Retinal pigment epithelial cell (primary cell): ENCODE measurements around the gene ACTN3.
A peak's percentile ranks its signal among the peaks of the same experiment; 100 is the strongest.

ENCODE experiments used
- DNase-seq: peaks from one replicate; pipeline ENCODE4 v3.0.0-alpha.2; 2010; ENCODE audit warnings: low read depth
- H3K4me3 ChIP-seq: 2 replicates; pipeline ENCODE4 v1.5.1; 2011; ENCODE audit warnings: mild to moderate bottlenecking, low read length, control low read depth, moderate library complexity
- TF ChIP-seq, protein P1 (sequence below): conservative IDR thresholded peaks from 2 replicates; pipeline ENCODE4 v1.5.1; 2011; ENCODE audit warnings: low read depth, low read length, control low read depth, inconsistent platforms

ACTN3 gene

DNA sequence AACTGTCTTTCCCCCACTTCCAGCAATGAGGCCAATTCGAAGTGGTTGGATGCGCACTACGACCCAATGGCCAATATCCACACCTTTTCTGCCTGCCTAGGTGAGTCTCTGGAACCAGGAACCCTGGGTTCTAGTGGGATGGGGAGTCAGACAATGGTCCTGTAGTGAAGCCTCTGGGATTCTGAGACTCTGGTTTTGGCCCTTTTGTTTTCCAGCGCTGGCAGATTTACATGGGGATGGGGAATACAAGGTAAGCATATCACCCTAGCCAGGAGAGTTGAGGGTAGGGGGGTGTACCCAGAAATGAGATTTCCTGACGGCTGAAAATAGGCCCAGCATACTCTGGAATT, 35.7 kb upstream of the ACTN3 start:
- peak overlapping the region; percentile 99 for H3K4me3 ChIP-seq
- TF ChIP-seq, protein P1, sequence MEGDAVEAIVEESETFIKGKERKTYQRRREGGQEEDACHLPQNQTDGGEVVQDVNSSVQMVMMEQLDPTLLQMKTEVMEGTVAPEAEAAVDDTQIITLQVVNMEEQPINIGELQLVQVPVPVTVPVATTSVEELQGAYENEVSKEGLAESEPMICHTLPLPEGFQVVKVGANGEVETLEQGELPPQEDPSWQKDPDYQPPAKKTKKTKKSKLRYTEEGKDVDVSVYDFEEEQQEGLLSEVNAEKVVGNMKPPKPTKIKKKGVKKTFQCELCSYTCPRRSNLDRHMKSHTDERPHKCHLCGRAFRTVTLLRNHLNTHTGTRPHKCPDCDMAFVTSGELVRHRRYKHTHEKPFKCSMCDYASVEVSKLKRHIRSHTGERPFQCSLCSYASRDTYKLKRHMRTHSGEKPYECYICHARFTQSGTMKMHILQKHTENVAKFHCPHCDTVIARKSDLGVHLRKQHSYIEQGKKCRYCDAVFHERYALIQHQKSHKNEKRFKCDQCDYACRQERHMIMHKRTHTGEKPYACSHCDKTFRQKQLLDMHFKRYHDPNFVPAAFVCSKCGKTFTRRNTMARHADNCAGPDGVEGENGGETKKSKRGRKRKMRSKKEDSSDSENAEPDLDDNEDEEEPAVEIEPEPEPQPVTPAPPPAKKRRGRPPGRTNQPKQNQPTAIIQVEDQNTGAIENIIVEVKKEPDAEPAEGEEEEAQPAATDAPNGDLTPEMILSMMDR = no peak
- no peak for DNase-seq

DNA sequence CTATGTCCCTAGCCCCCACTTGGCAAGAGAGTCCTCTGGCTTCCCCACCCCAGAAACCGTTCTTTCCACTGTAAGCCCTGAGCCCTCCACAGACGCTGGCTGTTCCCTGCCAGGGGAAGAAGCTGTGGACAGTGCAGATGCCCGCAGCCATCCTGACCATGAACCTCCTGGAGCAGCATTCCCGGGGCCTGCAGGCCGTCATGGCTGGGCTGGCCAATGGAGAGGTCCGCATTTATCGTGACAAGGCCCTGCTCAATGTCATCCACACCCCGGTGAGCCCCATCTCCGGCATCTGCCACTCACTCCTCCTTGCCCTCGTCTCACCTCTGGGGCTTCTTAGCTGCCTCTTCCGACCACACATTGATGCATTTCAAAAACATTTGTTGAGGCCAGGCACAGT, 23.1 kb upstream of the ACTN3 start:
- TF ChIP-seq, protein P1 = no peak
- no peak for DNase-seq
- no peak overlapping the region for H3K4me3 ChIP-seq

DNA sequence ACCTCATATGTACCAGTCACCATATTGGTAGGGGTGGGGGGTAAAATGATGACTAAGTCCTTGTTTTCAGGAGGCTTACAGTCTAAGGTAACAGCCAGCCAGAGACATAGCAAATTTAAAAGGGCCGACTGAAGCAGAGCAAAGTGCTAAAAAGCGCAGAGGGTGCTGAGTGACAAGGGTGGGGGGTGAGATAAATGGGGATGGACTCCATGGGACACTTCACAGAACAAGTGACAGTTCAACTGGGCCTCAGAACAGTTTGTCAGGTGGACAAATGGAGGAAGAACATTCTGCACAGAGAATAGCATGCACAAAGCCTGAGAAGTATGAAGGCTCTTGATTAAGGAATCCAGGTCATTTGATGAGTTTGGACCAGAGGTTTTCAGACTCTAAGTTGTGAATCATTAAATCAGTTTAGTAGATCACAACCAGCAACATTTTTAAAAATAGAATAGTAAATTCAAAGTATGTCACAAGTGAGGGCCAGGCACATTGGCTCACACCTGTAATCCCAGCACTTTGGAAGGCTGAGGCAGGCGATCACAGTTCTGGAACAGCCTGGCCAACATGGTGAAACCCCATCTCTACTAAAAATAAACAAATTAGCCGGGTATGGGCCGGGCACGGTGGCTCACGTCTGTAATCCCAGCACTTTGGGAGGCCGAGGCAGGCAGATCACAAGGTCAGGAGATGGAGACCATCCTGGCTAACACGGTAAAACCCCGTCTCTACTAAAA, 22.2 kb upstream of the ACTN3 start:
- DNase-seq = no peak
- TF ChIP-seq, protein P1 = no peak
- H3K4me3 ChIP-seq = no peak overlapping the region

DNA sequence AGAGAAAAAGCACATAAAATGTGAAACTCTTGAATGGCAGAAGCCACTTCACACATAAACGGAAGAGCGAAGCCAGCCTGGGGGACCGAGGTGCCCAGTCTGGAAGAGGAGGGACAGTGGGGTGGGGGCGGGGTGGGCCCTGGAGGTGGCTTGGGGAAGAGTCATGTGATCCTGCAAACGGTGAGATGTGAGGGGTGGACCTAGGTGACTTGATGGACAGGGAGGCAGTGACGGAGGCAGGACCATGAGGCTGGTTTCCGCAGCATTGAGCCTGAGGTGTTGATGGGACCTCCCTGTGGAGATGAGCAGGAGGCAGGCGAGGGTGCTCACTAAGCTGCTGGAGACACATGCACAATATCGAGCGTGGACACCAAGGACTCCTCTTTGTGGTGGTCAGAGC, 17.6 kb upstream of the ACTN3 start:
- H3K4me3 ChIP-seq = no peak overlapping the region
- TF ChIP-seq, protein P1 = no peak
- DNase-seq = no peak

DNA sequence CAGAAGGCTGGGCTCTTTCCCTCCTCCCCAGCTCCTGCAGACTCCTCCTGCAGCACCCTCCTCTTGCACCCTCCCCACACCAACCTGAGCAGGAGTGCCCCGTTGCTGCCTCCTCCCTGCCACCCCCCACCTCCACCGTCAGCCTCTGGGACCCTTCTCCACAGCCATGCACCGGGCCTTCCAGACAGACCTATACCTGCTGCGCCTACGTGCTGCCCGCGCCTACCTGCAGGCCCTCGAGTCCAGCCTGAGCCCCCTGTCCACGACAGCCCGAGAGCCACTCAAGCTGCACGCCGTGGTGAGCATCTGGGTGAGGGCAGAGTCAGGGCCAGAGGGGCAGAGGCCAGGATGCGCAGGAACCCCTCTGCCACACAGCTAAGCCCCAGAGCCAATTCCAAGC, 17.0 kb upstream of the ACTN3 start:
- H3K4me3 ChIP-seq = no peak overlapping the region
- TF ChIP-seq, protein P1 = no peak
- no peak for DNase-seq

DNA sequence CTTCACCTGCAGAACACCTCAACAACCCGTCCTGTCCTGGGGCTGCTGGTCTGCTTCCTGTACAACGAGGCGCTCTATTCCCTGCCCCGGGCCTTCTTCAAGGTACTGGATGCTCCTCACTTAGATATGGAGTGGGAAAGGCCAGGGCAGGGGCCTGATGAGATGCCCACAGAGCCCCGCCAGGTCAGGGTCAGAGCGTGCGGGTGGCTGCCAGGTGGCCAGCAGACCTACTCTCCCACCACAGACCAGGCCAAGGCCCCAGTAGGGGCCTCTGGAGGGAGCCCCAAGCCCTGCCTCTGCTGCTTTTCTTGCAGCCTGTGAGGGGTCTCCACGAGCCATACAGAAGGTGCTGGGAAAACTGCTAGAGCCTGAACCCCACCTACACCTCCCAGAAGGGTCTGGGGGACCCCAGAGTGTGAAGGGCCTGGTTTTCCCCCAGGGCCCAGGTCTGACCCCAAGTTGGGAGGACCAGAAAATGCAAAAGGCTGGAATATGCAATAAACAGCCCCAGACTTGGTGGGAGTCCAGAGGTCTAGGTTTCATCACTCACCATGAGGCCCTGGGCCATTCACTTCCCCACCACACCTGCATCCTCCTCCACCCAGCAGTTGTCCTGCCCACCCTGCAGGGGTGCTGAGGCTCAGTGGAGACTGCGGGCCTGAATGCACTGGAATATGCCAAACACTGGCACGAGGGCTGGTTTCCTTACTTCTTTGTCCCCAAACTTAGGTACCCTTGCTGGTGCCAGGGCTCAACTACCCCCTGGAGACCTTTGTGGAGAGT, 15.6 kb upstream of the ACTN3 start:
- TF ChIP-seq, protein P1 = no peak
- no peak overlapping the region for H3K4me3 ChIP-seq
- no peak for DNase-seq

DNA sequence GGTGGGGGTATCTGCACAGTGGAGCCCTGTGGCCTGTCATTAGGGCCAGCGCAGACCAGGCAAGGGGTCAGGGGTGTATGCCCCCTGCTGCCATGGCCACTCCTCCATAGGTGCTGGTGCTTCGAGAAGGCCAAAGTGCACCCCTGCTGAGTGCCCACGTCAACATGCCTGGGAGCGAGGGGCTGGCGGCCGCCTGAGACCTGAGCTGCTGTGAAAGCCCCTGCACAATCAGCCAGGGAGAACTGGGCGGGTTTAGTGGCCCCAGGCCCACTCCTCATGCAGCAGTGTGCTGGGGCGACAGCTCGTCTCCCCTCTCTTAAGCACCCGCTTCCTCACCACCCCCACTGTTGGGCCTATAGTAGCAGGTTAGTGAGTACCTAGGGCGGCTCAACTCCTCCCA, 14.9 kb upstream of the ACTN3 start:
- no peak overlapping the region for H3K4me3 ChIP-seq
- no peak for DNase-seq
- TF ChIP-seq, protein P1 = no peak
